HG02678 (cell line): ENCODE results near the gene SPO11.

ENCODE experiments used
- ATAC-seq: cut with Tn5 transposase; IDR thresholded peaks from one replicate; pipeline ENCODE4 v1.9.1; 2021; ENCODE audit warnings: mild to moderate bottlenecking, moderate library complexity; ENCODE audit not compliant: unreplicated experiment

SPO11 gene

GRCh38 chr20:57389695-57390603, 60.3 kb downstream of the SPO11 start:
- ATAC-seq: no peak

DNA sequence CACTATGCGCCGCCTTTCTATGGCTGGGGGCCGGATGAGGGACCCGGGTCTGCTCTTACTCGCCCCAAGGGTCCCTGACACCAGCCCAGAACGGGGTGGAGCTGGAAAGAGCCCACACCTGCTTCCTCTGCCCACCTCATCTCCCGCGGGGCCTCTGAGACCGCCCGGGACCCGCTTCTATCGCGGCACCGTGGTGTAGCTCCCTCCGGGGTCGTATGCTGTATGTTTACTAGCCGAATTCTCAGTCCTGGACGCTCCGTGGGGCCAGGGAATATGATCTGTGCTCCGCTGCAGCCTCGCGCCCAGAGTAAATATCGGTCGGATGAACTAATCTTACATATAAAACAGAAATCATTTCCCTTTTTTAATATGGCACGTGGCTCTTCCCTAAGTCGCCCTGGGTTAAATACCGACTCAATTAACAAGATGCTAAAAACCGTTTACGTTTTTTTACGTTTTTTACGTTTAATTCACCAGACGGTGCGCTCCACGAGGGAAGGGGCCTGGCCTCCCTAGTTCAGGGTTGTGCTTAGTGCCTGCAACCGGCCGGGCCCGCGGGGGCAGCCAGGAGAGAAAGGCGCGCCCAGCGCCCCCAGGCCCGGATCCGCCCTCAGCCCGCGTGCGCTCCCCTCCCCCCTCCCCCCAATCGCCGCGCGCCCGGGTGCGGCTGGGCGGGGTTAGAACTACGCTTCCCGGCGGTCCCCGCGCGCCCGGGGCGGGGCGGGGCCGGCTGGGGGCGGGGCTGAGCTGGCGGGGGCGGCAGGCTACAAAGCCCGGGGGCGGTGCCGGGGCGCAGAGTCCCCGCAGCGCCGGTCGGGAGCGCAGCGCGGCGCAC, 61.2 kb downstream of the SPO11 start, which contains the start of gene RBM38:
RBM38 (plus strand) TSS at position 793 of the 835 bp plus-strand sequence. CDS start 186 bp downstream, outside the sequence.
- peak; percentile 53 for ATAC-seq

GRCh38 chr20:57391439-57392301, 62.1 kb downstream of the SPO11 start:
- ATAC-seq: no peak

GRCh38 chr20:57392512-57393271, 63.1 kb downstream of the SPO11 start:
- ATAC-seq: no peak
